Sigmoid colon (tissue), 4 donors: ENCODE measurements around the gene NKIRAS1.
A peak's percentile ranks its signal among the peaks of the same experiment; 100 is the strongest.

Source experiments
- CTCF ChIP-seq, 4 experiments: fragments of 450-650 bp in 3 of 4; fragments of 200-600 bp in 1 of 4; IDR thresholded peaks; one replicate each; pipeline ENCODE4 v1.5.1; 2016 to 2019; ENCODE audit warnings: antibody characterized with exemption in 4 of 4, mild to moderate bottlenecking in 3 of 4, moderate library complexity in 2 of 4
- POLR2AphosphoS5 ChIP-seq, 4 donors: sonication (generic); formaldehyde crosslinking; IDR thresholded peaks; one replicate each; pipeline ENCODE4 v1.6.1; 2017; ENCODE audit warnings: antibody characterized with exemption in 4 of 4

GRCh38 chr3:23944861-23945662 lies 28.3 kb upstream of the NKIRAS1 start, which contains the start of gene NR1D2:
- TF ChIP-seq CTCF (IDR thresholded peaks at IDR 0.05) (no peak), POLR2AphosphoS5 (IDR thresholded peaks at IDR 0.05) (peak; percentile 65 to 92 (median 84))
